ENCODE measurements around the gene SPDYE1.

DNA sequence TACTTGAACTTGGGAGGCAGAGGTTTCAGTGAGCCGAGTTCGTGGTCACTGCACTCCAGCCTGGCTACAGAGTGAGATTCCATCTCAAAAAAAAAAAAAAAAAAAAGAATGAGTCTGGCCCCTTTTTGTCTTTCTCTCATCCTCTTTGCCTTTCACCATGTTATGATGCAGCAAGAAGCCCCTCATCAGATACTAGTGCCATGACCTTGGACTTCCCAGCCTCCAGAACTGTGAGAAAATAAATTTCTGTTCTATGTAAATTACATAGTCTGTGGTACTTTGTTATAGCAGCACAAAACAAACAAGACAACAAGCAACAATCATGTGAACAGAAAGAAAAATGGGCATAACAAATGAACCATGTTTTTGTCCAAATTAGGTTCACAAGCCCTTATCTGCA, 44.5 kb downstream of the SPDYE1 start:
- no peak for TF ChIP-seq CTCF (IDR thresholded peaks at IDR 0.05)
- TF ChIP-seq POLR2AphosphoS5 (IDR thresholded peaks at IDR 0.05) = no peak
